Activated CD4-positive, alpha-beta memory T cell treated with anti-CD3 and anti-CD28 coated beads, Interleukin-2, amount 10 ng/mL, durations not matched to agents 7 days and 5 days (primary cell): ENCODE results near the gene CPLANE2. TPM values are rescaled to one million over a fixed set of nuclear protein-coding genes. Genes with fewer than 3 reads are reported as not detected.

ENCODE experiments used
- CTCF ChIA-PET: fragments of 350-600 bp; sonication (Branson Sonifier 250); formaldehyde crosslinking; loops from one replicate; lab custom pipeline; 2021; ENCODE audit warnings: antibody characterized with exemption, inconsistent platforms; lab: Charles Lee
- POLR2A ChIA-PET: fragments of 350-600 bp; sonication (Branson Sonifier 250); formaldehyde crosslinking; loops from one replicate; lab custom pipeline; 2021; ENCODE audit warnings: antibody characterized with exemption; lab: Charles Lee
- DNase-seq: peaks from one replicate; pipeline ENCODE4 v3.0.0-alpha.2; 2020
- H3K27ac Mint-ChIP-seq: one replicate; pipeline ENCODE4 v1.8.0; 2021; ENCODE audit warnings: mild to moderate bottlenecking, mixed read lengths
- H3K27me3 Mint-ChIP-seq: one replicate; pipeline ENCODE4 v1.8.0; 2021; ENCODE audit warnings: mixed read lengths
- H3K36me3 Mint-ChIP-seq: one replicate; pipeline ENCODE4 v1.8.0; 2021; ENCODE audit warnings: low read depth, mixed read lengths
- H3K4me1 Mint-ChIP-seq: one replicate; pipeline ENCODE4 v1.8.0; 2021; ENCODE audit warnings: mixed read lengths
- H3K4me3 Mint-ChIP-seq: one replicate; pipeline ENCODE4 v1.8.0; 2021; ENCODE audit warnings: mild to moderate bottlenecking, mixed read lengths
- H3K9me3 Mint-ChIP-seq: one replicate; pipeline ENCODE4 v1.8.0; 2021; ENCODE audit warnings: mixed read lengths
- total RNA-seq, 2 experiments: library from RNA; stranded (reverse); gene quantifications; one replicate each; pipeline ENCODE4 v1.2.3, GENCODE V29; 2021

Gene CPLANE2, protein sequence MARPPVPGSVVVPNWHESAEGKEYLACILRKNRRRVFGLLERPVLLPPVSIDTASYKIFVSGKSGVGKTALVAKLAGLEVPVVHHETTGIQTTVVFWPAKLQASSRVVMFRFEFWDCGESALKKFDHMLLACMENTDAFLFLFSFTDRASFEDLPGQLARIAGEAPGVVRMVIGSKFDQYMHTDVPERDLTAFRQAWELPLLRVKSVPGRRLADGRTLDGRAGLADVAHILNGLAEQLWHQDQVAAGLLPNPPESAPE
- total RNA-seq = 1 to 10 TPM; 7.9 to 8.7 TPM

DNA sequence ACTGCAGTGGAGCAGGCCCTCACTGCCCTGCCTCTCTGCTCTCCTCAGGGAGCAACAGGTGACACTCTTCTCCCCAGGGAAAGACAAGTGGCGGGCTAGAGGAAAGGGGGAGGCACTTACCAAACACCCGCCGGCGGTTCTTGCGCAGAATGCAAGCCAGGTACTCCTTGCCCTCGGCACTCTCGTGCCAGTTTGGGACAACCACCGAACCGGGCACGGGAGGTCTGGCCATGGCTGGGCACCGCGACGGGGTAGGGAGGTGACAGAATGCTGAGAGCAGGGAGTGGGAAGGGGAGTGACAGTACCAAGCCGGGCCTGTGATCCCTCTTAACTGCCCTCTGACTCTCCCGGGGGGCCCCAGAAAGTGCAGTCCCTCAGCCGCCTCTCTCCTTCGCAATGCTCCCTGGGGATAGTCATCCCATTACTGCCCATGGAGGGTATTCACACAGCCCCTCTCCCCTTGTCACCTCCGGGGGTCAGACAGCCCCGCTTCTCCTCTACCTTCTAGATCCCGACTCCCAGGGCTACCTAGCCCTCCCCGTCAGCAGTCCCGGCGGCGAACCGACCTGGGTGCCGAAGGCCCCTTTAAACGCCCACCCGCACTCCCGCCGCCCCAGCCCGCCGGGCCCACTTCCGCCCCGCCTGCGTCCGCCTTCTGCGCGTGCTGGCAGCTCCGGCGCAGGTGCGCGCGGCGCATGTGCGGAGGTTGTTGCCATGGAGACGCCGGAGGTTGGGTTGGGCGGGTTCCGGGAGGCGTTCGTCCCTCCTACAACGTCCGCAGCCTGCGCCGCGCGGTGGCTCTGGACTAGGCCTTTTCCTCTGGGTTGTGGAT is at the start of gene CPLANE2:
Gene CPLANE2 (minus strand): TSS at position 673 of the 832 bp plus-strand sequence. CDS start 441 bp downstream, at position 232.
- Mint-ChIP-seq H3K27ac (peak within 1 kb of the TSS; percentile 82), H3K27me3 (no peaks in the 10 kb centered on the region), H3K4me3 (peak within 1 kb of the TSS; percentile 79), H3K36me3 (no peaks in the 10 kb centered on the region), H3K4me1 (peaks cover 43% of the 10 kb centered on the region), H3K9me3 (no peaks in the 10 kb centered on the region)
- DNase-seq = peak; percentile 97
- ChIA-PET CTCF (interaction anchor here (1.0 to 2.8 kb wide), 4 partner anchors 8 to 158 kb away, joined by 3 to 11 read pairs (median 7); no protein-coding TSS in a partner anchor), POLR2A (interaction anchor here (0.6 to 3.3 kb wide), 10 partner anchors 15 to 471 kb away, joined by 3 to 28 read pairs (median 3); partner anchors contain the start of genes ARHGEF19 and SZRD1)

DNA sequence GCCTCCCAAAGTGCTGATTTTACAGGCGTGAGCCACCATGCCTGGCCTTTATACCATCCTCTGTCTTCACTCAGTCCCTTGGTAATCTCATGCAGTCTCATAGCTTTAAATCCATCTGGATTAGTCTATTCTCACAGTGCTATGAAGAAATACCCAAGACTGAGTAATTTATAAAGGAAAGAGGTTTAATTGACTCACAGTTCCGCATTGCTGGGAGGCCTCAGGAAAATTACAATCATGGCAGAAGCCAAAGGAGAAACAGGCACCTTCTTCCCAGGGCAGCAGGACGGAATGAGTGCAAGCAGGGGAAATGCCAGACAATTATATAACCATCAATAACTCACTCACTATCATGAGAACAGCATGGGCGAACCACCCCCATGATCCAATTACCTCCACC is 49.1 kb upstream of the CPLANE2 start:
- CTCF ChIA-PET = no interaction called here
- Mint-ChIP-seq H3K4me3 (no peak overlapping the region), H3K27ac (no peak overlapping the region), H3K4me1 (peaks cover 5% of the 10 kb centered on the region), H3K27me3 (no peaks in the 10 kb centered on the region), H3K9me3 (no peaks in the 10 kb centered on the region), H3K36me3 (peaks cover 13% of the 10 kb centered on the region)
- DNase-seq = no peak
- POLR2A ChIA-PET = no interaction called here

DNA sequence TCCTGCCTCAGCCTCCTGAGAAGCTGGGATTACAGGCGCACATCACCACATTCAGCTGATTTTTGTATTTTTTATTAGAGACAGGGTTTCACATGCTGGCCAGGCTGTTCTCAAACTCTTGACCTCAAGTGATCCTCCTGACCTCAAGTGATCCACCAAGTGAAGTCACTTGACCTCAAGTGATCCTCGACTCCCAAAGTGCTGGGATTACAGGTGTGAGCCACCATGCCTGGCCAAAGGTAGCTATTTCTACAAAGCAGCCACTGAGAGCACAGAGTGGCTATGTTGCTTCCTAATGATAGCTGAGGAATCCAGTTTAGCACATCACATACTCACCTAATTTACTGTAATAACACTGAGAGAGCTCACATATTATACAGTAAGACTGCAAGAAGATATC is 44.8 kb upstream of the CPLANE2 start:
- Mint-ChIP-seq H3K27me3 (no peaks in the 10 kb centered on the region), H3K9me3 (no peaks in the 10 kb centered on the region), H3K4me3 (no peak overlapping the region), H3K27ac (no peak overlapping the region), H3K4me1 (peaks cover 3% of the 10 kb centered on the region), H3K36me3 (peaks cover 2% of the 10 kb centered on the region)
- ChIA-PET POLR2A (no interaction called here), CTCF (interaction anchor here (0.8 to 1.0 kb wide), 2 partner anchors 20 to 203 kb away, joined by 3 to 4 read pairs; no protein-coding TSS in a partner anchor)
- no peak for DNase-seq

DNA sequence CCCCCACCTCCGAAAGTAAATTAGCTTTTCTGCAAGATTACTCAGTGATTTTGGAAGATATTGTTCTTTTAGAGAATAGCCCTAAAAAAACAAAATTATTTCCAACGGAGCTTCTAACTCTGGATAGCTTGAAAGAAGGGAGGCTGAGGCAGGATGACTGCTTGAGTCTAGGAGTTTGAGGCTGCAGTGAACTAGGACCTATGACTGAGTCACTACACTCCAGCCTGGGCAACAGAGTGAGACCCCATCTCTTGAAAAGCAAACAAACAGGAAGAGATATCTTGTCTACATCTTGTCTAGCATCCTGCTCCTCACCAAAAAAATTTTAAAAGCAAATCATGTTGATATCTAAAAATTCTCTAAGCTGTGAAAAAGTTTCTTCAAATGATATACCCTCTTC is 42.2 kb upstream of the CPLANE2 start:
- Mint-ChIP-seq H3K4me1 (peaks cover 1% of the 10 kb centered on the region), H3K9me3 (no peaks in the 10 kb centered on the region), H3K27ac (no peak overlapping the region), H3K36me3 (peaks cover 1% of the 10 kb centered on the region), H3K27me3 (no peaks in the 10 kb centered on the region), H3K4me3 (no peak overlapping the region)
- no peak for DNase-seq
- ChIA-PET CTCF (interaction anchor here (0.6 to 1.3 kb wide), 2 partner anchors 73 to 91 kb away, joined by 3 to 4 read pairs; partner anchors contain the start of gene FBXO42), POLR2A (no interaction called here)

DNA sequence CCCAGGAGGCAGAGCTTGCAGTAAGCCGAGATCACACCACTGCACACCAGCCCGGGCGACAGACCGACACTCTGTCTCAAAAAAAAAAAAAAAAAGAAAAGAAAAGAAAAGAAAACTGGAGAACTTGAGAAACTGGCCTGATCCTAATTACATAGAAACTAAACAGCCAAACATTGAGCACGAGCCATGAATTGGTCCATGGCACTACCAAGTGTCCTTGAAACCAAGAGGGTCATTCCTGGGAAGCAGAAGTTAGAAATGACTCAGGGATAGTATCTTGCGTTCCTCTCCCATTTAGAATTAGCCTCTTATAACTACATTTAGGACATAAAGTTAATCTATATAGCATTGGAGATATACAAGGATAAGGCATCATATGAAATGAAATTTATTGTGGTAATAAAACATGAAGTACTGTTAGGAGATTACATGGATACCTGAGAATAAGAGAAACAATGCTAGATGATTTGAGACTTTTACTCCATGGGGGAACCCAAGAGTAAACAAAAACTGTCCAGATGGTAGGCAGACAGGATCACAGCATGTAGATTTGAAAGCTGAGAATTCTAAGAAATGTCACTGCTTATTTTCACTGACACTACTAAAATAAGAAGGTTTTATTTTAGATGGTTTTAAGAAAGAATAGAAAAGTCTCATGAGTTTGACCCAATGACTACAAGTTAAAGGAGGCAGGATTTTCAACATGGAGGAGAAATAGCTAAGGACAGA is 39.5 kb upstream of the CPLANE2 start:
- no peak for DNase-seq
- ChIA-PET CTCF (interaction anchor here (0.7 kb wide), 1 partner anchor 55 kb away, joined by 4 read pairs; no protein-coding TSS in a partner anchor), POLR2A (interaction anchor here (0.6 kb wide), 1 partner anchor 53 kb away, joined by 3 read pairs; no protein-coding TSS in a partner anchor)
- Mint-ChIP-seq H3K4me3 (no peak overlapping the region), H3K27ac (no peak overlapping the region), H3K36me3 (no peaks in the 10 kb centered on the region), H3K4me1 (no peaks in the 10 kb centered on the region), H3K9me3 (no peaks in the 10 kb centered on the region), H3K27me3 (no peaks in the 10 kb centered on the region)

DNA sequence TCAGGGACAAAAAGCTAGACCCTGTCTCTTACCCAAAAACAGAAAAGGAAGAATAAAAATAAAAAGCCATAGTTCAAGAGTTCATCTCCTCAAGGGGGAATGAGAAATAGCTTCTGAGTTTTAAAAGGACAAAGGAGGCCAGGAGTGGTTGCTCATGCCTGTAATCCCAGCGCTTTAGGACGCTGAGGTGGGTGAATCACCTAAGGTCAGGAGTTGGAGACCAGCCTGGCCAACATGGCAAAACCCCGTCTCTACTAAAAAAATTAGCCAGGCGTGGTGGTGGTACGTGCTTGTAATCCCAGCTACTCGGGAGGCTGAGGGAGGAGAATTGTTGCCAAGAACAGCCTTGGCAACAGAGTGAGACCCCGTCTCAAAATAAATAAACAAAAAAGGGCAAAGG is 38.6 kb upstream of the CPLANE2 start:
- H3K27ac Mint-ChIP-seq = no peak overlapping the region
- H3K27me3 Mint-ChIP-seq = no peaks in the 10 kb centered on the region

DNA sequence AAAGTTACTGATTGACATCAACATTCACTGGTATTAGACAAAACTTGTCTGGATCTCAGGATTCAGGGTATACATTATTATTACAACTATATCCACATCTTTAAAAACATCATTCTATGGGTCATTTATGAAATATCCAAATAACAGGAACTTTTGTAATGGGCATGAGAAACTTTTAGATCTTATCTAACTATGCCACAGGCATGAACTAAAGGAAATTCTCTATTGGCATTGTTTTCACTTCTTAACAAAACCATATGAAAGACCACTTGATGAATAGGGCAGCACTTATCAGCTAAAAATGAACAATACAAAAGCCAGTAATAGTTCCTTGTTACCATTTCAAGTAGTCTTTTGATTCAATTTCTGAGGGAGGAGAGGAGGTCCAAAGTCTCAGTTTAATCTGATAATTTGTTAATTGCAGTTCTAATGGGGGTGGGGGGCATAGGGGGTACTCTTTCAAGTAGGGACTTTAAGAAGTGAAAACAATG is 30.8 kb upstream of the CPLANE2 start:
- H3K4me3 Mint-ChIP-seq = no peak overlapping the region
- ChIA-PET CTCF (no interaction called here), POLR2A (interaction anchor here (0.5 kb wide), 1 partner anchor 714 kb away, joined by 3 read pairs; no protein-coding TSS in a partner anchor)
- H3K36me3 Mint-ChIP-seq = peaks cover 7% of the 10 kb centered on the region
- H3K4me1 Mint-ChIP-seq = peaks cover 6% of the 10 kb centered on the region
- DNase-seq = no peak
- H3K27ac Mint-ChIP-seq = no peak overlapping the region
- no peaks in the 10 kb centered on the region for H3K27me3 Mint-ChIP-seq
- no peaks in the 10 kb centered on the region for H3K9me3 Mint-ChIP-seq

More for the DNA sequence above, 38.6 kb upstream of the CPLANE2 start:
- Mint-ChIP-seq H3K36me3 (peaks cover 4% of the 10 kb centered on the region), H3K9me3 (no peaks in the 10 kb centered on the region), H3K4me1 (no peaks in the 10 kb centered on the region), H3K4me3 (no peak overlapping the region)
- ChIA-PET CTCF (interaction anchor here (0.6 to 0.7 kb wide), 2 partner anchors 54 to 235 kb away, joined by 3 to 4 read pairs; no protein-coding TSS in a partner anchor), POLR2A (interaction anchor here (0.6 kb wide), 2 partner anchors 9 to 54 kb away, joined by 3 read pairs; no protein-coding TSS in a partner anchor)
- no peak for DNase-seq

DNA sequence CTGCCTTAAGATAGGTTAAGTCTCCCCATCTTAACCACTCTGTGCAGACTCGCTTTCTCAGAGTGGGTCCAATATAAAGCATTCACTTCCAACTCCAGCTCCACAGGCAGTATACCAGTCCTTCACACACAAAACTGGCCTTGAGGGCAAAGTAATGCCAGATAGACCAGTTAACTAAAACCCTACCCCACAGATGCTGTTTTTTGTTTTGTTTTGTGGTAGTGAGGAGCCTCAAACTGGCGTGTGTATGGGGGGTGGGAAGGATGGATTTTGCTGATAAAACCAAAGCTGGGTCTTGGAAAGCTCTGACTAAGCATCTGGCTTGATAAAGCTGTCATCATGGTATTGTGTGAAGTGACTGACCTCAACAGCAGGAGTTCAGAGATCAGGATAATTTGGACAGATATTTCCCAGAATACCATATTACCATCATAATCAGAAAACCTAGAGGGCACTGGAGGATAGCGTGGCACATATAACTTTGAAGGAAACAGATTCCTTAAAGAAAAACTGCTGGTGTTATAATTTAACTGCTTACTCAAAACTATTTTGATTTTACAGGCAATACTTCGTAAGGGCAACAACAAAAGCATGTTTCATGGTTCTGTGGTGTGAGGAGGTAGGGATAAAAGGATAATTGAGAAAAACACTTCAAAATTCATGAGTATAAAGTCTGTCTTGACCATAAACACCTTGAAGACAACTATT is 29.6 kb upstream of the CPLANE2 start:
- H3K9me3 Mint-ChIP-seq = no peaks in the 10 kb centered on the region
- H3K4me1 Mint-ChIP-seq = peaks cover 6% of the 10 kb centered on the region
- no peak overlapping the region for H3K27ac Mint-ChIP-seq
- H3K36me3 Mint-ChIP-seq = peaks cover 7% of the 10 kb centered on the region
- no peak for DNase-seq
- ChIA-PET POLR2A (no interaction called here), CTCF (no interaction called here)
- H3K27me3 Mint-ChIP-seq = no peaks in the 10 kb centered on the region
- H3K4me3 Mint-ChIP-seq = no peak overlapping the region

DNA sequence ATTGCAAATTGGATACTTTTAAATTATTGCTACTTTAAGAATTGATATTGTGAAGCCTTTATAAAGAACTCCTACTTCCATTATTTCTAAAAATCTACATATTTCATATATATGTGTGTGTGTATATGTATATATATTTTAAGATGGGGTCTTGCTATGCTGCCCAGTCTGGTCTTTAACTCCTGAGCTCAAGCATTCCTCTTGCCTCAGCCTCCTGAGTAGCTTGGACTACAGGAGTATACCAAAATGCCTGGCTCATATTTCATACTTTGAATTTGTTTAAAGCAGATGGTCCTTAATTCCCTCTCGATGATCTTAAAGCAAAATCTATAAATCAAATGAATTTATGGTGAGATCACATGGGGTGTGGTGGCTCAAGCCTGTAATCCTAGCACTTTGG is 25.1 kb upstream of the CPLANE2 start:
- ChIA-PET POLR2A (no interaction called here), CTCF (interaction anchor here (0.9 kb wide), 1 partner anchor 206 kb away, joined by 3 read pairs; no protein-coding TSS in a partner anchor)
- no peak for DNase-seq
- H3K4me1 Mint-ChIP-seq = peaks cover 2% of the 10 kb centered on the region
- no peaks in the 10 kb centered on the region for H3K9me3 Mint-ChIP-seq
- no peak overlapping the region for H3K4me3 Mint-ChIP-seq
- no peaks in the 10 kb centered on the region for H3K36me3 Mint-ChIP-seq
- H3K27ac Mint-ChIP-seq = no peak overlapping the region
- no peaks in the 10 kb centered on the region for H3K27me3 Mint-ChIP-seq

DNA sequence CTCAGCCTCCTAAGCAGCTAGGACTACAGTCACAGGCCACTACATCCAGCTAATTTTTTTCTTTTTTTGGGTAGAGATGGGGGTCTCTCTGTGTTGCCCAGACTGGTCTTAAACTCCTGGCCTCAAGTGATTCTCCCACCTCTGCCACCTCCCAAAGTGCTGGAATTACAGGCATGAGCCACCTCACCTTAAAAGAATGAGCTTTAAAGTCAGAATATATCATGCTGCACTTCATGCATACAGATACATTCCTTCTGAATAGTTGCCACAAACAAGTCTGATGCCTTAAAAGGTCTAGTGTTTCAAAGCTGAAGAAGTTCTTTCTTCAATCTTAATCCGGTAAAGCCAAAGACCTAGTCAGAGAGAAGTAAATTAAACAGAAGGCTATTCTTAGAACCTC is 23.8 kb upstream of the CPLANE2 start:
- ChIA-PET POLR2A (interaction anchor here (1.0 kb wide), 1 partner anchor 102 kb away, joined by 3 read pairs; no protein-coding TSS in a partner anchor), CTCF (interaction anchor here (0.9 to 1.2 kb wide), 3 partner anchors 17 to 446 kb away, joined by 3 read pairs; no protein-coding TSS in a partner anchor)
- no peaks in the 10 kb centered on the region for H3K9me3 Mint-ChIP-seq
- H3K36me3 Mint-ChIP-seq = peaks cover 6% of the 10 kb centered on the region
- no peaks in the 10 kb centered on the region for H3K4me1 Mint-ChIP-seq
- no peak for DNase-seq
- H3K27ac Mint-ChIP-seq = no peak overlapping the region
- H3K27me3 Mint-ChIP-seq = no peaks in the 10 kb centered on the region
- H3K4me3 Mint-ChIP-seq = no peak overlapping the region

DNA sequence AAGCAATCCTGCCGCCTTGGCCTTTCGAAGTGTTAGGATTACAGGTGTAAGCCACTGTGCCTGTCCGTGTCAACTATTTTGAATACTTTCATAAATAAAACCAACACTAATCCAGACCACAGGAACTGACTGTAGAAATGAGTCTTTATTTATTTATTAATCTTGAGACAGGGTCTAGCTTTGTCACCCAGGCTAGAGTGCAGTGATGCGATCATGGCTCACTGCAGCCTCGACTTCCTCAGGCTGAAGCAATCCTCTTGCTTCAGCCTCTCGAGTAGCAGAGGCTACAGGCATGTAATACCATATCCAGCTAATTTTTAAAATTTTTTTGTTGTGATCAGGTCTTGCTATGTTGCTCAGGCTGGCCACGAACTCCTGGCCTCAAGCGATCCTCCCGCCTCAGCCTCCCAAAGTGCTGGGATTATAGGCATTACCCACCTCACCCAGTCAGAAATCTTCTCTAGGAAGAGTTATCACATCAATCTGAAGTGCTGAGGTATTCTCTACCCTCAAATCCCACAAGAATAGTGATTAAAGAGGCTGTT is 21.7 kb upstream of the CPLANE2 start:
- Mint-ChIP-seq H3K27ac (no peak overlapping the region), H3K36me3 (peaks cover 14% of the 10 kb centered on the region), H3K4me1 (no peaks in the 10 kb centered on the region), H3K9me3 (no peaks in the 10 kb centered on the region), H3K4me3 (no peak overlapping the region), H3K27me3 (no peaks in the 10 kb centered on the region)
- ChIA-PET POLR2A (no interaction called here), CTCF (interaction anchor here (2.0 kb wide), 1 partner anchor 15 kb away, joined by 7 read pairs; no protein-coding TSS in a partner anchor)
- no peak for DNase-seq
